Measurements from ENCODE around the gene PYROXD2.
A peak's percentile ranks its signal among the peaks of the same experiment; 100 is the strongest.

PYROXD2 gene

DNA sequence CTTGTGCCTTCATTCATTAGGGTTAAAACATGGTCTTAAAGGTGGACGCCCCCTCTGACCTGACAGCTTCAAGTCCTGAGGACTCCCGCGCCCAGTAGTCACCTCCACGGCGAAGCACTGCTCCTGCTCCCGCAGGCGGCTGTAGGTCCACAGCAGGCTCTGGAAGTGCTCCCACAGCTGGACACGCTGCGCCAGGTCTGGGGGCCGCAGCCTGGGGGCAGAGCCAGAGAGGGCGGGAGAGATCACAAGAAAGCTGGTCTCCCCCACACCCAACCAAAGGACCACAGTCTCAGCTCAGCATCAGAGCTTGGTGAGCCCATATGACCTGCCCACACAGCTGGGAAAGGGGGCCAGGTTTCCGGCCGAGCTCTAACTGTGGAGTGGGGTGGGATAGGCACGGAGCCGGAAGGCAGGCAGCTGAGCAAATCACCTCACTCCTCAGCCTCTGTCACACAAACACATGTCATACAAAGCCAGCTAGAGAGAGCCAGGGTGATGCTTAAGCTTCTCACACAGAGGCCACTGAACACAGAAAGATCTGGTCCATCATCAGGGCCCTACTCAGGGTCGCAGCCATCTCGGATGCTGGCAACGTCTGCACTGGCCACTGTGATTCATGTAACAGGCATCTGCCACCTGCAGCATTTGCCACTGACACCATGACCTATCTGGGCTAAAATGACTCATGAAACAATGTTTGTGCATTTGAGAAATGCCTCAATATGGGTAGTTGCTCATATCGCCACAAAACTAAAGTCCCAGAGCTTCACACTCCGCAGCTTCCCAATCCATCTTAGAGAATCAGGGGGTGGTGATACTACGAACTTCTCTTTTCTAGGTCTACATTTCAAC, 19.1 kb upstream of the PYROXD2 start:
- DNase-seq: no peak

DNA sequence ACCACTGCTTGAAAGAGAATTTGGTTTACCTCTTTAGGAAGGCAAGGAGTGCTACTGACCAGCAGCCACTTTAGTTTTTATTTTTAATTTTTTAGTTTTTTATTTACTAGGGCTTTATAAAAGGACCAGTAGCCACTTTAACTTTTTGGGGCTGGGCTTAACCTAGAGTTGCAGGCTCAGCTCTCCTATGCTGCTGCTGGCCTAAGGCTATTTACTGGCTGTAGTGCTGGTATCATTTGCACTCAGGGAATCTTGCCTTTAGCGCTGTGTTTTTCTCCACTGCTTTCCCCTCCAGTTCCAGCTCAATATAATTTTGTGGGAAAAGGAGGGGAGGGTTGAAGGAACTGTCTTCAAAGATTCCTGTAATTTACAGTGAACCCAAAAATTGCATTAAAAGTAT, 18.4 kb upstream of the PYROXD2 start:
- DNase-seq: no peak

DNA sequence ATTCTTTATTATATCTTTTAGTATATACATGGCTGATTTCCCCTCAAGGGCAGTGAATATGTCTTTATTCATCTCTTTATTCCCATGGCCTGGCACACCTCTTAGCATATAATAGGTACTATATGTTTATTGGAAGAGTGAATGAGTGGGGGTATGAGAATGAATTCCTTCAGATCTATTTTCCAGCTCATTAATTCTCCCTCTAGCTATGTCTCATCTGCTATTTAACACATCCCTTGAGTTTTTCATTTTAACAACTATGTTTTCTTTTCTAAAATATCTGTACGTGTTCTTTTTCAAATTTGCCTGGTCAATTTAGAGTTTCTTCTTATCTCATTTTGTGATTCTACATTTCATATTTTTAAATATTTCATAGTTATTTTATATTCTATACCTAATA, 17.3 kb upstream of the PYROXD2 start:
- no peak for DNase-seq

DNA sequence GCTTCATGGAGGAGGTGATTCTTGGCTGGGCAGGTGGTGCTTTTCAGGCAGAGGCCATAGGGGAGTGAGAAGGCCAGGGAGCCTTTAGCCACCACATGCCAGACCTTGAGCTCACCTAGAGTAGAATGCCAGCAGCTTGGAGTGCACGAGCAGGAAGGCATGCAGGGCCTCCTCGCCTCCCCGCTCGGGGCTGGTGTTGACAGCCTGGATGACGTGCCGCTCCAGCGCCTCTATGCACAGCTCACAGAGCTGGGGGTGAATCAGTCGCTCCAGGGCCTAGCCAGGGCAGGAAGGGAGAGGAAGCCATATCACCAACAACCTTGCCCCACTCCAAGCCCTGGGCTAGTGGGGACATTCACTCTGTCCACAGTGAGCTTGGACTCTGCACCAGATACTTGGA, 16.0 kb upstream of the PYROXD2 start:
- no peak for DNase-seq

DNA sequence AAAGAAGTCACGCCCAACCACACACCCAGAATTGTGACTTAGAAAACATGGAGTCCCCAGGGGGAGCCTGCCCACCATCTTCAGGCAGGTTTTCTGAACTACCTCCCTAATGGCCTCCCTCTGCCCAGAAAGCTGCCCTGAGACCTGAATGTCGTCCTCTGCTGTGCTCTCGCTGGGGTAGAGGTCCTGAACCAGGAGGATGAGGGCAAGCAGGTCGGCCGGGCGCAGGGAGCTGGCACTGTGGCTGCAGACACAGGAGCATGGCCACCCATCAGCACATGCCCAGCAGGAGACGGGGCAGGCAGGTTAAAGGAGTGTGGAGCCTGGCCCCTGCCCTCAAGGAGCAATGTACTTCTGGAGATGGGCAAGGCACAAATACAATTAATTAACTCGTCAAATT, 15.4 kb upstream of the PYROXD2 start:
- no peak for DNase-seq

DNA sequence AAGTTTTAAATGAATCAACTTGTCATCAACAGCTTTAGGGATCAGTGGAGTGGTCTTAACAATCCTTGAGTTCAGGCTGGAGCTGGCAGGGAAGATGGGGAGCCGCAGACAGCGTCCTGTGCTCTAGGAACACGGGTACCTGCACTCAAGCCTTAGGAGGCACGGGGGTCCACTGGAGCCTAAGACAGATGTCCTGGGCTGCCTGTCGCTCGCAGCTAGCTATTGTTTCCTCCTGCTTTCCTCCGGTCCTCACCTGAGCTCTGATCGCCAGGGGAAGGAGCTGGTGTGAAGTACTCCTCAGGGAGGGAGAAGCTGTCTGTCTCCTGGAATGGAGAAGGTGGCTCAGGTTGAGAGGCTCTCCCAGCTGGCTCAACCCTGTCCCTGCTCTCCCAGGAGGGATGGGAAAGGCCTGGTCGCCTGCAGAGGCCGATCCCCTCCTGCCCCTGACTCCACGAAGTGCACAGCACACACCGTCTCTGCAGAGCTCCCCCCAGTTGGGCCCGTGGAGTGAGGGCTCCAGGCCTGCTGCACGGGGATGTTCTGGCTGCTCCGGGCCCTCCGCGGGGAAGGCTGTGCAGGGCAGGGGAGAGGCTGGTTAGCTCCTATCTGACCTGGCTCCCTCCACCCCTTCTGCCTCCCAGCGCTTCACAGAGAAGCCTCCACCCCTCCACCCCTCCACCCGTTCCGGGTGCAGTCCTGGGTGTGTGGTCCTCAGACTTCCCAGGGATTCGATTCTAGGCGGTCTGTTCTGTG, 14.5 kb upstream of the PYROXD2 start:
- no peak for DNase-seq

DNA sequence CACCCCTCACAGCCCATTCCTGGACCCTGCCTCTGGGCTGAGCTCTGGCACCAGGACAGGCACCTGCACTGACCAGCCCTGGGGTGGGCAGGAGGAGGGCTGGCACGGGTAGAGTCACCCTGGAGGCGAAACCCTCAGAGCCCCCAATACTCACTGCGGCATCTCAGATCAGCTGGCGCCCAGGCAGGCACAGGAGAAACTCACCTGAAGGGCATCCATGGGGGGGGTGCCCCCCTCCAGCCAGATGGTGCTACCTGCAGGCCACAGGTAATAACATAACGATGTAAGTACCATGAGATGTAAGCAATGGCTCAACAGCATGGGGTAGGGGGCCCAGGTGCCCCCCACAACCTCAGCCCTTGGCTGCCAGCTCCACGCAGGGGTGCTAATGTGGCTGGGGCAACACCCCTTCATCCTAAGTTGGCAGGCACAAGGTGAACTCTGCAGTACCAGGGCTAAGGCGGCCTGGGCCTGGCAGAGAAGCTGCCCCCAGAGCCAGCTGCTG, 12.1 kb upstream of the PYROXD2 start:
- DNase-seq: no peak

DNA sequence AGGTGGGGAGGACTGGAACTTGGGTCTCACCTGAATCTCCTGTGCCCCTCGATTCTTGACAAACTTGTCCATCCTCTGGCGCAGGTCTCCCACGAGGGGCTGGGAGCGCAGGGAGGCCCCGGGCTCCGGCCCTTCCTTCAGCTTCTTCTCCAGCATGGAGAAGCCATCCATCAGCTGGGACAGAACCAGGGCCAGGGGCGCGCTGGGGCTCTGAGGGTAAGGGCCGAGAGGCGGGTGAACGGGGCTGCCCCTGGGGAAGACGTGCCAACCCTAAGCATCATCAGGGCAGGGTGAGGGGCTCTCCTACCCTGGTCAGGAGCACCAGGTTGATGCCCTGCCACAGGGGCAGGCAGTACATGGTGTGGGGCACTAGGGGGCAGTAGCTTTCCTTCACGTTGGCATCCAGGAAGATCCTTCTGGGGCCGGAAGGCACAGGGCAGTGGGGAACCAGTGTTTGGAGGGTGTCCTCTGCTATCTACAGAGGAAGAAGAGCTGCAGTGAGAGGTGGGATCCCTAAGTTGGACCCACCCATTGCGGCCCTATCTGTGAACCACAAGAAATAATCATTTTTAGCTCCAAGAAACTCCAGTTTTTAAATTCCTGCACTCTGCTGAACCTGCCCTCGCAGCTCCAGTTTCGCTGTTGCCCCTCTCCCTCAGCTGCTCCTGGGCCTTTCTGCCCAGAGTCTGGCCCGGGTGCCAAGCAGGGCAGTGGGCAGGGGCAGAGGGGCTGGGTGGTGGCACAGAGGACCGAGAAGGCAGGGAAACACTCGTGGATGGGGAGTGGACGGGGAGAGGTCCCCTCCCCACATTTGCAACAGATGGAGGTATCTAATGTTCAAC, 10.8 kb upstream of the PYROXD2 start:
- DNase-seq: peak; percentile 67

DNA sequence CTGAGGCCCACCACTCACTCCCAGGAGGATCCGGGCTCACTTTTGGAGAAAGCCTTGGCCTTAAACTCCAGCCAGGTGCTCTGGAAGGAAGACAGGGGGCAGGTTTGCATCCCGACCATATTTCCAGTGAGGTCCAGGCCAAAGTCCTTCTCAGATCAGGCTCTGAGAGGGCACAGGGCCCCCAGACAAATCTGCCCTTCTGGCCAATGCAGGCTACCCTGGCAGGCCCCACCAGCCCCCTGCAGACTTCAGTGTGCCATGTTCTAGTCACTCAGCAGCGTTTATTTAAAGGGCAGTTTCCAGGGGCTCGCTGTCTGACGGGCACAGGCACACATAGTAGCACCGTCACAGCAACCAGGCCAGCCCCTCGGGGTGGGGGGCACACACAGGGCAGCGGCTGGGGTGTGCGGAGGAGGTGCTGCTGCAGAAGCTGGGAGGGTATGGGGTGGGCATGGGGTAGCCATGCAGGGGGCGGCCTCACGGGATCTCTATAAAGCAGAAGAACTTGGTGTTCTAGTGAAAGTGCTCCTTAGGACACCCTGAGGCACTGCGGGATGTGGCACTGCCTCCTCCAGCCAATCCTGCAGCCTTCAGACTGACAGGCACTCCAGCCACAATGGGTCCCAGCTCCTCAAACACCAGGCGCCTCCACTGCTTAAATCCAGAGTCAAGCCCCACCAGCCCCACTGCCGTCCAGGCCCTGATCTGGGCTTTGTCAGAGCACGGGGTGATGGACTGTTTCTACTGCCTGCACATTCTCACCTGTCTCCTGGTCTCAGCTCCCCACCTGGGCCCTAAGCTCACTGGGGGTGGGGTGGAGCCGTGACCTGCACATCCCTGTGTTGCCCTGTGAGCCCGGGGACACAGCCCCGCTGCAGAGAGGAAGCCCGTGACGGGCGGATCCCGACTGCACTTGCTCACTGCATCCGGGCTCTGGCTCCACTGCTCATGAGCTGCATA, 9.6 kb upstream of the PYROXD2 start:
- DNase-seq: no peak

DNA sequence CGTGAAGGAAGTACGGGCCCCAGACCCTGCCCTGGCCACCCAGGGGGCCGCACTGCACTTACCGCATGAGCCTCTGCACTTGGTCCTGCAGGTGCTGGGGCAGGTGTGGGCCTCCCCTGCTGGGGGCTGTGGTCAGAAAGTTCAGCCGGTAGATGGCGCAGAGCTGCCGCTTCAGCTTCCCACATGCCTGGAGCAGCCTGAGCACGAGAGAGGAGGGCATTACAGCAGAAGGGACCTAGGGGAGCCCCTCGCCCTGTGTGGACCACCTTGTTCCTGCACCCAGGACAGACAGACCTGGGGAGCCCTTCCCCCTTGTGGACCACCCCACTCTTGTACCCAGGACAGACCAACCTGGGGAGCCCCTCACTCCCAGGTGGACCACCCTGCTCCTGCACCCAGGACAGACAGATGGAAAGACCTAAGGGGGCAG, 8.7 kb upstream of the PYROXD2 start:
- no peak for DNase-seq

DNA sequence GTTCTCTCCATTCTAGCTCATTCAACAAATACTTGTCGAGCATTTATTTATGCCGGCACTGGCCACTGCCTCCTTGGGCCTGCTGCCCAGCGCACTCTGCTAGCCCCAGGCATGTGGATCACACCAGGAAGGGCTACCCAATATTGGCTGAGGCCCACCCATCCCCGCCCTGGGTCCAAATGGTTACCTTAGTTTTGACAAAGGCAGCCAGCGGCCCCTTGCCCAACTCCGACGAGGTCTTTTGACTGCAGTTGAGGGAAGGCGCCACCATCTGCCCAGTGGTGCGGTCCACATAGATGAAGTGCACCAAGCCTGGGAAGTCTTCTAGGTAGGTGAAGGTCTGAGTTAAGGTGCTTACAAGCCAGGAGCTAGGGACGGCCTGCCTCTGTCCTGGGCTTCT, 7.2 kb upstream of the PYROXD2 start:
- no peak for DNase-seq

DNA sequence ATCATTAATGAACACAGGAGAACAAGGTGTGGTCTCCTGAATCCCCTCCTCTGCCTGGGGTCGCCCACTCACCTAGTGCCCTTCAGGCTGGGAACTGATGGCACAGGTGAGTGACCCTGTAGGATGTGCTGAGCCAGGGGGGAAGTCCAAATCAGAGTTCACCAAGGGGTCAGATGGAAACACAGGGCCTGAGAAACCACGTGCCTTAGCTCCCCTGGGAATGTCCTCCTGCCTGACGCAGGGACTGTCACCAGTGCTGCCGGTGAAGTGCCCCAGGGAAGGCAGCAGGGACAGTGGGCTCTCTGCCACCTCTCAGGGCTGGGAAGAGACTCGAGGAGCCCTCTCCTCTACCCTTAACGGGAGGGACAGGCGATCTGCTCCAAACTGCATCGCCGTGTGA, 5.8 kb upstream of the PYROXD2 start:
- DNase-seq: no peak

DNA sequence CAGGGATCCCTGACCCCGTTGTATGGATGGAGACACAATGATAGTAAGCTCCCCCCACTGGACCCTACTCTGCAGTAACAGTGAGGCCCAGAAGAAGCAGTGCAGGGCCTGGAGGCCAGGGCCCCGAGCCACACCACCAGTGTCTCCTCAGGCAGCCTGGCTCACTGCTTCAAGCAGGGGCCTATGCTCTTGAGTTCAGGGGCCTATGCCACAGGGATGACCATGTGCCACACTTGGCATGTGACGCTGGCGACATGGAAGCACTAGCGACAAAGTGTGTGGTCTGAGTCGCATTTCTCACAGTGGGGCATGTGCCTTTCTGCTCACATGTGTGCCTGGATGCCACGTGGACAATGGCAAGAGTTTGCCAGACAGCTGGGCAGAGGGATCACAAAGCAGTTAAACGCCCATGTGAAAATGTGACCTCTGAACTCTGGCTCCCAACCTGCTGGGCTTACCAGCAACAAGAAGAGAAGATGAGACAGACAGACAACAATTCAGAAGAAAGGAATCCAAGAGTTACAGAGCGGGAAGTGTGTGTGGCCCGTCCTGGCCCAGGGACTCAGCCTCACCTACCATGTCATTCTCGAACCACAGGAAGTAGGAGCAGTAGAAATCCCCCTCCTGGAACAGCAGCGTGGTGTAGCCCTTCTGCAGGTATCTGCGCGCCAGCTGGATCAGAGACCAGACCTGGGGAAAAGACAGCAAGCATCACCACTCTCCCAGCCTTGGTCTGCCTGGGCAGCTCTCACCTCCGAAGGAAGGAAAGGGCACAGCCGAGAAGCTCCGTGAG, 4.7 kb upstream of the PYROXD2 start:
- DNase-seq: no peak

DNA sequence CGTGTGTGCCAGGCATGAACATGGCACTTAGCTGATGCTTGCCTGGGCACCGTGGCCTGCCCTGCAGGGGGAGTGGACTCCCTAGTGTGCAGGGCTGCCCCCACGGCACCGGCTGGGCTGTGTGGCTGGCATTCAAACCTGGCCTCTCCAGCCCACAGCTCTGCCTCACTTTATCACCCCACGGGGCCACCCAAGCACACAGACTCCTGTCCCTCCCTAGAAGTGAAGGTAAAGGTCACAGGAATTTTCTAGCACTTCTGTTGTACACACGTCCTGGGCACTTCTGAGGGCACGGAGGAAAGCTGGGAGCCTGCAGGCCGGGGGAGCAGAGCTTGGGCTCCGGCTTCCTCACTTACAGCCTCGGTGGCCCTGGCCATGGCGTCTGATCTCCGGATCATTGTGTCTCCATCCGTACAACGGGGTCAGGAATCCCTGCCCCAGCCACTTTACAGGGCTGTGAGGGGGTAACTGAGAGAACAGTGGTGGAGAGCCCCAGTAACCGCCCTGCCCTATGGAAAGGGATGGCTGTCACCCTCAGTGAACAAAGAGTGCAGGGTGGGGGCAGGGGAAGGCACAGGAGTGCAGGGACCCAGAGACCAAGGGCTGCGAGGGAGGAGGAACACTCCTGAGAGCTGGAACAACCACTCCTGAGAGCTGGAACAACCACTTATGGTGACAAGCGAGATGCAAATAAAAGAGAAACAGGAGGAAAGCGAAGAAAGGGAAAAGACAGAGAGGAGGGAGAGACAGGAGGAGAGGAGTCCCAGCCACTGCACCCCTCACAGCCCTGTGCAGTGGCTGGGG, 3.9 kb upstream of the PYROXD2 start:
- no peak for DNase-seq

DNA sequence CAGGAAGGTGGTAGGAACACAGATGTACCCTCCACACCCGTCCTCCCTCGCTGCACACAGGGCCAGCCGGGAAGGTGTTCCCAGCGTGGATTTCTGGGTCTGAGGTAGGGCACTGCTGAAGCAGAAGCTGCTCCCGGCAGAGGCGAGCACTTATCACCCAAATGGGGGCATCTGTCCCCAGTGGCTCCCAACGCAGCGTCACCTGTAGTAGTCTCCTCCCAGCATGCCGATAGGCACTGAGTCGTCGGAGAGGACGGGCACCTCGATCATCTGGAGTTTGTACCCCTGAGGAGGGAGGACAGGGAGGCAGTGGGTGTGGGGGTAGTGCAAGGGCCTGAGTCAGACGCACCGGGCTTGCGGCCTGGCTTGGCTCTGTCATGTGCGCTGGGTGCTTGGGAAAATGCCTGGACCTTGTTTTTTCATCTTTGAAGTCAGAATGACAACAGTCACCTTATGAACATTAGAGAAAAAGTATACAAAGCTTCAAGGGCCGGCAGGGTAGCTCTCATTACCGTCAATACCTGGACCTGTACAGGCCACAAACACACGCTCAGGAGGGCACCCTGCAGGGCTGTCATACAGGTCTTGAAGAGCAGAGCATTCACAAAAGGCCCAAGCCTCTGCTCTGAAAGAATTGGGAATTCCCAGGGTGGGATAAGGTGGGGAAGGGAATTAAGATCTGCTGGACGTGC, 3.1 kb upstream of the PYROXD2 start:
- no peak for DNase-seq

DNA sequence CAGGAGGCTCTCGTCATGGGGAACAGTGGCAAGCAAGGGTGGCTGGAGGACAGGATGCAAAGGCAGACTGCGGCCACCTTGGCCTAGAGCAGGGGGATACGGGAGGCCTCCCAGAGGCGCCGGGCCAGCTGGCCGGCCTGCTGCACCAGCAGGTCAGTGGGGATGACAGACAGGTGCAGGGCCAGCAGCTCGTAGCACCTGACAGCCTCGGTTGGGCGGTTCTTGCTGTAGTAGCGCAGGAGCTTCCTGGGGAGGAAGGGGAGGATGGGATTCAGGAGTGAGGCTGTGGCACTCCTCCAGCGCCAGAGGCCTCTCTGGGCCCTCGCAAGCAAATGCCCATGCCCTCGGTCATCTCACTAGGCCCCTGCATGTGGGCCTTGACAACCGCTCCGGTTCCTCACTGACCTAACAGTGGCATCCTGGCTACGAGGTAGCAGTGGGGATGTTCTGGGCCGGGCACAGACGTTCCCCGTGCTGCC, 2.5 kb upstream of the PYROXD2 start:
- DNase-seq: no peak

DNA sequence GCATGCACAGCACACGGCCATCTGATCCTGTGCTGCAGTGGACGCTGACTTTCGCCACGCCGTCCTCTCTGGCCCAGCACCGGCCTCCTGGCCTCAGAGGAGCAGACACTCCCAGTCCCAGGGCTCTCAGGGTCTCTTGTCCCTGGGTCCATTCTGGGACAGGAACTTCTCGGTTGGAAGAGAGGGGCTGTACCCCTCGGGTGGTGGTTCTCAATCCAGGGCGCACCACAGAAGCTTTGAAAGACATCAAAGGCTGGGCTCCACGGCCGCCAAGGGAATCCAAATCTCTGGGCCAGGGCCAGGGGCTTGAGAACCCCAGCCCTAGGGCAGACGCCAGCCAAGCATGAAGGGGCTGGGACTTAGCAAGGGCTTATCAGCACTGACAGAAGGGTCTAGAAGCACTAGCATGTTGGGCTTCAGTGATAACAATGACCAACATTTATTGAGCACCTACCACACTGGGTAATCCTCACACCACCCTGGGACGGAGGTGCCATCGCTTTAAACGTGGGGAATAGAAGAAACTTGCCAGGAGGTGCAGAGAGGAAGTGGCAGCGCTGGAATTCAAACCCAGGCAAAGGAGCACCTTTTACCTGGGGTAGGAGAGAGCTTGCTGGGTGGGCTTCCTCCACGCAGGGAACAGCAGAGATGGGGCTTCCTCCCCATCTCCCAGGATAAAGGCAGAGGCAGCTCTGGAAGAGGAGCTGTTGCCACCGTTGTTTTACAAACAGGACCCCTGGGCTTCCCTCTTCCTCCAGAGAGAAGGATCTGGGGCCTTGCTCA, 1.8 kb upstream of the PYROXD2 start:
- no peak for DNase-seq

DNA sequence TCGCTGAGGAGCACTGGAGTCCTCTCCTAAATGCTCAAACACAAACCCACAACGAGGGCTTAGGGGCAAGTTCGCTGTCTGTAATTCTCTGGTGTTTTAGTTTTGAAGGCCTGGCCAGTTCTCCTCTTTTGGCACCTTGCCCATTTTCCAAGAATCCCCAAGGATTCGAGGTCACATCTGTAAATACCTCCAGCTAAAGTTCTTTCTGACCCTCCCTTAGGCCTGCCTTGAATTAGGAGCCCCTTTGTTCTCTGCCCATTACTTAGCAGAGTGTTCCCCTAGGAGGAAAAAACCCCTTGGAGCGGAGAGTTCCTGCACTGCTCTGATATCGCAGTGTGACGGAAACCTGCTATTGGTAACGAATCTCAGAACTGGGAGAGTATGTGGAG, 743 bp upstream of the PYROXD2 start:
- no peak for DNase-seq

DNA sequence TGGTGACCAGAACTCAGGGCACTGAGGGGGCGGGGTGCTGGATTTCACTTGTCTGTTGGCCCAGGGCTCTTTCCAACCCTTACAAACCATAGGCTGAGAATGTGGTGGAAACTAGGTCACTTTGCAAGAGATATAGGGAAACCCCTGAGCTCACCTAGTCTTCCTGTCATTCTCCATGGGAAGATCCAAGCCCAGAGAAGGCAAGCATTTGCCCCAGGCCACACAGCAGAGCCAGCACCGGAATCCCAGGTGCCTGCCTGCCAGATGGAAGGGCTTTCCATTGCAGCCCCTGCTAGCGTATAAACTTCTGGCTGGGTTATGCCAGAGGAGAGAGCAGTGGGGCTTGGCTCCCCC, 427 bp downstream of the PYROXD2 start:
- DNase-seq: no peak
